Measurements from ENCODE around the gene ANKZF1. TPM values are rescaled to one million over a fixed set of nuclear protein-coding genes. Genes with fewer than 3 reads are reported as not detected.

ANKZF1 gene
- total and polyA plus RNA-seq, 2 of the 4 experiments (the other 2 are of a cell fraction), result 18.6 to 33.8 TPM

- Histone ChIP-seq H3K14ac (replicated peaks; ENCODE audit: low read depth, low read length) (no peak overlapping the region), H4K20me1 (ENCODE audit: insufficient read depth, low read length) (peaks cover 13% of the 10 kb centered on the region), H2BK15ac (ENCODE audit: low read depth, low read length) (no peak overlapping the region), H2AK9ac (replicated peaks; ENCODE audit: low read depth, low read length, poor library complexity) (no peak overlapping the region), H4K91ac (ENCODE audit: insufficient read depth, low read depth, low read length) (no peak overlapping the region), H2BK20ac (ENCODE audit: low read depth, low read length) (no peak overlapping the region), H3K79me1 (ENCODE audit: low read depth in 1 of 2, low read length in 2 of 2) (peaks cover 5 to 30% of the 10 kb centered on the region in 2 experiments; a peak in 3 of 4 replicates), H4K5ac (ENCODE audit: low read depth, low read length) (no peak overlapping the region), H3K9me3 (ENCODE audit: control insufficient read depth, insufficient read depth, low read length) (no peaks in the 10 kb centered on the region), H3K56ac (ENCODE audit: extremely low read depth, insufficient read depth, low read length) (no peak overlapping the region), H3K4me3 (ENCODE audit: insufficient read depth, low read depth, low read length) (no peak overlapping the region), H3K27me3 (ENCODE audit: control insufficient read depth, insufficient read depth, low read length) (no peaks in the 10 kb centered on the region), H3K36me3 (ENCODE audit: control insufficient read depth, insufficient read depth, low read length) (peaks cover 55% of the 10 kb centered on the region), H4K8ac (ENCODE audit: low read depth in 2 of 2, low read length in 2 of 2) (no peak overlapping the region), H3K4me2 (ENCODE audit: low read depth, low read length) (no peak overlapping the region), H2BK5ac (ENCODE audit: low read depth, low read length, poor library complexity, severe bottlenecking) (no peak overlapping the region), H3K18ac (ENCODE audit: low read depth, low read length) (no peak overlapping the region), H3K9me1 (ENCODE audit: insufficient read depth, low read length) (peaks cover 8% of the 10 kb centered on the region; the same call in 1 of the 2 replicates), H3K9ac (ENCODE audit: low read depth, low read length) (no peak overlapping the region), H2BK120ac (ENCODE audit: low read depth, low read length) (no peak overlapping the region), H3K23ac (ENCODE audit: low read depth, low read length) (no peak overlapping the region), H2AFZ (replicated peaks; ENCODE audit: low read length, poor library complexity) (no peak overlapping the region), H2AK5ac (ENCODE audit: low read depth, low read length) (no peak overlapping the region), H3K4me1 (ENCODE audit: control insufficient read depth, insufficient read depth, low read length) (peaks cover 16% of the 10 kb centered on the region), H3K4ac (ENCODE audit: low read depth, low read length) (no peak overlapping the region), H3K27ac (ENCODE audit: insufficient read depth, low read length) (no peak overlapping the region)
- WGBS, 2 experiments (ENCODE audit: extremely low coverage in 2 of 2, insufficient read length in 1 of 2), result 89% methylated on average over 5 of the region's 9 CpGs; no CpG with 5 or more reads in 1 of the 2 experiments
- ChIA-PET POLR2A (ENCODE audit: unreplicated experiment) (no interaction called here), CTCF (interaction anchor here (0.6 kb wide), 1 partner anchor 77 kb away, joined by 3 read pairs; no protein-coding TSS in a partner anchor)
- dilution Hi-C loops (cut with HindIII; ENCODE audit: low sequenced_read_pairs, unreplicated experiment), result no loop called here
- BruUV-seq (replicated peaks), result no TSS peak
- in situ Hi-C loops (cut with MboI; ENCODE audit: low sequenced_read_pairs), result no loop called here
- TF ChIP-seq BHLHE40 (IDR thresholded peaks at IDR 0.05; ENCODE audit: low read depth, low read length), result no peak
- TF ChIP-seq RAD21 (IDR thresholded peaks at IDR 0.05; ENCODE audit: low read length), result no peak
- no peak for TF ChIP-seq MAZ (IDR thresholded peaks at IDR 0.05; ENCODE audit: borderline replicate concordance, low read depth, low read length)
- intact Hi-C loops (cut with micrococcal nuclease), result no loop called here
- ATAC-seq (ENCODE audit: low read depth), result no peak
- no peak for DNase-seq
These were observed 18.7 kb upstream of the ANKZF1 start for GRCh38 chr2:219210886-219211362.
